Measurements from ENCODE around the gene KY.
A peak's percentile ranks its signal among the peaks of the same experiment; 100 is the strongest.
"Not testable (repeated sequence)": the region's sequence is repeated elsewhere in the genome, so short reads cannot be mapped to it uniquely, and the experiment has no call there.

KY gene

GRCh38 chr3:134603956-134604355 lies 46.9 kb downstream of the KY start:
- DNase-seq (ENCODE audit: low spot score) = no peak

DNA sequence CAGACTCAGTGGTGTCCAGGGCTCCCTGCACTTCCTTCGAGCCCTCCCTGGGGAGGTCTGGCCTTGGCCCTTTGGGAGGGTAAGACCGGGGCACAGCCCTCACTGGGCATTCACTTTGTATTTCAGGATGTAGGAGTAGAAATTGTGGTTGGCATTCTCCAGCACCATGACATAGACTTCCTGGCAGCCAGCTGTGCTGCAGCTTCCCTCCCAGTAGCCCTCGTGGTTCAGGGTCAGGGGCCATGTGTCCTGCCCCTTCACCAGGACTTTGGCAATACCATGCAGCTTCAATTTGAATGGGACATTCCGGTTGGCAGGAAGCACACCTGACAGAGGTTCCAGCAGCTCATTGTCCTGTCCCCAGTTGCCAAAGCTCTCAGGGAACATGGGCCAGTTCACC lies 47.3 kb downstream of the KY start:
- no peak for DNase-seq (ENCODE audit: low spot score)

DNA sequence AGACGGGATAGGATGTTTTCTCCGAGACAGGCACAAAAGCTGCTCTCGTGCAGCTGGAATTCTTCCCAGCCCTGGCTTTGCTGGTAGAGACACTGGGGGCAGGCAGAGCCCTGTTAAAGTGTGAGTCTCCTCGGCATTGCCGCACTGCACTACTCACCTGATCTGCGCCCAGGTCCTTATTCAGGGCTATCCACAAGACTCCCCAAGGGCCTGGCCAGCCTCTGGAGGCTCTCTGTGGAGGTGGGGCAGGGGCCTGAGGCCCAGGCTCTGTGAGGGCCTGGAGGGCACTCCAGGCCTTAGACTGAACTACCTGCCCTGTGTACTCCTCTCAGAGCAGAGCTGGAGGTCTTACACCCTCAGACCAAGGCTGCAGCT lies 48.4 kb downstream of the KY start:
- DNase-seq (ENCODE audit: low spot score) = no peak

GRCh38 chr3:134601539-134602439 lies 49.0 kb downstream of the KY start:
- peak; percentile 94 for DNase-seq (ENCODE audit: low spot score)

- peak; percentile 69 for DNase-seq (ENCODE audit: low spot score)
Observed at GRCh38 chr3:134600685-134601463, 49.9 kb downstream of the KY start.

- no peak for DNase-seq (ENCODE audit: low spot score)
Observed at GRCh38 chr3:134600206-134600605, 50.6 kb downstream of the KY start.

DNA sequence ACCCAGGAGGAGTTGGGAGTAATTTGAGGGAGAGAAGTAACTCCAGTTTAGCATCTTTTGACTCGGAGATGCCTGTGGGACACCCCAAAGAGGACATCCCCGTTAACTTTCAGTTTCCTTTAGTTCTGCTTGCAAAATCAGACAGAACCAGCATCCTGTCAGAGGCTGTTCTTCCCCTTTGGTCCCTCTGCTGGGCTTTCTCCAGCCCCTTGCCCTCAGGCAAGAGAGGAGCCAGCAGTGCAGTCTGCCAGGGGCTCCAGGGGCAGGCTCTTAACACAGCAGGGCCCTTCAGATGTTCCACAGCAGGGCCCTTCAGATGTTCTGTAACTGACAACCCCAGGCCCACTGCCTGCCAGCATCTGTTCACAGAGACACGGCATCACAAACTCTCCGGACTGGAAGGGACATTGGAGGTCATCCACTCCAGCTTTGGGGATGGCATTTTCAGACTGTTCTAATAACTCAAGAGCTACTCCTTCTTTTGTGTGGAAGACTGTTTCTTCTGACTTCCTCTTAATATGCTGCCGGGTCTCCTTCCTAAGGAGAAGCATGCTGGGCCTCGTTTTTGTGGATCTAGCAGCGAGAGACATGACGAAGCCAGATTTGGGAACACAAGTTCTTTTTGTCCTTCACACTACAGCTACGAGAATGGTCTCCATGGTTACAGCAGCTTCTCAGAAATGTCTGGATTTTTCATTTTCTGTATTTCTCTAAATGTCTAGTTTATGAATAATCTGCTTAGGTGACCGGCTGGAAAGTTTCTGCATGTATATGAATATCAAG lies 51.9 kb downstream of the KY start:
- peak; percentile 12 for DNase-seq (ENCODE audit: low spot score)

DNA sequence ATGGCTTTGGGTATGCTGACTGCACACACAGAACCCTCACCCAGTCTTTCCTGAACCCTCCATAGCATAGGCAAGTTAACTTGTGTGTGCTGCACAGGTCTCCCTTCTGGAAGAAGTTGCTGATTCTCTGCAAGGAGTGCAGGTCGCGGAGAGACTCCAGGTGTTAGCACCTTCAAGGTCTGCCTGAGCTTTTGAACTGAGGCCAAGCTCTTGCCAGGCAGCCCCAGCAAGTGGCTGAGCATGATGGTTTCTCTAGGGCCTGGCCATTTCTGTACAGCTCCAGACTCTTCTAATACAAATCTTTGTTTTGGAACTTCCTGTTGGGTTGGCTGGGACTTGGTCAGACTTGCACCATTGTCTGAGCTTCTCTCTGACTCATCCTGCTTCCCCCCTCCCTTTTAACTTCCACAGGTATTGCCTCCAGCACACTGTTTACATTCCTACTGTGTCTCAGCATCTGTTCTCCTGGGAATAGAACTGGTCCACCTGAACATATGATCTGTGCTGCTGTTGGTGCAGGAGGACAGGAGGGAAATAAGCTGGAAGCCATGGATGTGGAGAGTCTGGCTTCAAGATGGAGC lies 53.3 kb downstream of the KY start:
- no peak for DNase-seq (ENCODE audit: low spot score)

- DNase-seq (ENCODE audit: low spot score) = not testable (repeated sequence)
Observed at GRCh38 chr3:134594986-134595385, 55.8 kb downstream of the KY start.

GRCh38 chr3:134594331-134594741 lies 56.5 kb downstream of the KY start:
- no peak for DNase-seq (ENCODE audit: low spot score)

DNA sequence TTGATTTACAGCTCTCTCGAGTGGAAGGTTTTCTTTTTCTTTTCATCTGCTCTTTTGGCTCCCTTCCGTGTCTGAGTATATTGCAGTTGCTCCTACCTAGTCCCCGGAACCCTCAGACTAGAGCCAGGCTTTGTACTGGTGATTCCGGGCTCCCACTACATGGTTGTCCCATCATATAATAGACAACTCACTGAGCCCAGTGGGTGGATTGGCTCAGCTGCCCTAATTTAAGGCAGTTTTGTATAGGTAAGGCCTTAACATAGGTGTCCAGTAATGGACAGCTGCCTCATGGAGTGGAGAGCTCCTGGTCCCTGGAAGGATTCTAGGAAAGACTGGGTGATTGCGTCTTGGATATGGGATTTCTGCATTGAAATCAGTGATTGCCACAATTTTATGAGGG lies 58.0 kb downstream of the KY start:
- no peak for DNase-seq (ENCODE audit: low spot score)

DNA sequence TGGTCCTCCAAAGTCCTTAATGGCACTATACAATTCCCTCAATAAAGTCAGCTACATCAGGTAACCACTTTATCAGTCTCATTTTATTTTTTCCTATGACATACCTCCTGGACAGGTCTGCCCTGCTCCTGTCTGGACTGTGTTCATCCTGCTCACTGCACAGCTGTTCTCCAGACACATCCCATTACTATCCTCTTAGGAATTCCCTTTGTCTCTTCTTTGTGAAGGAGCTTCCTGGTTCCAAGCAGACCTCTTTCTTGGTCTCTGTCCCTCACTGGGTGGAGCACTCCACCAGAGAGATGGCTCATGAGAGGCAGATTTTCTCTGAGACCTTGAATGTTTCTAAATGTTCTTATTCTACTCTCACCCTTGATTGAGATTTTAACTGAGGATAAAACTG lies 60.1 kb downstream of the KY start:
- DNase-seq (ENCODE audit: low spot score) = no peak

GRCh38 chr3:134579141-134579665 lies 71.6 kb downstream of the KY start:
- DNase-seq (ENCODE audit: low spot score) = no peak

DNA sequence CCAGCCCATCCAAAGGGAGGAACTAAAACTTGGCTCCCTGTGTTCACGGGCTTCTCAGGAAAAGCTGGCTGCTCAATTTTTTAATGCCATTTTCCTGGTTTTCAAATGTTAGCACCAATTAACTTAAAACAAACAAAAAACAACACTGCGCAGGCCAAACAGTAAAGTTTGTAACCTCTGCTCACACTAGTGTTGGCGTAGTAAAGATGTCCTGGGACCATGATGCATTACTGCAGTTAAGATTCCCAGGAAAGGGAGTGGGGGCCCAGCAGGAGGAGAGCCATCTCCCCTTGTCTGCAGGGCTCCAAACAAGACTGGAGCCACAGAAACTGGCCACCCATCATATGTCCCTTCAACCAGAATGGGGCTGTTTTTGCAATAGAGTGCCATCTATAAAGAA lies 74.0 kb downstream of the KY start:
- DNase-seq (ENCODE audit: low spot score) = no peak

GRCh38 chr3:134576426-134576825 lies 74.4 kb downstream of the KY start:
- no peak for DNase-seq (ENCODE audit: low spot score)

GRCh38 chr3:134569899-134570298 lies 80.9 kb downstream of the KY start:
- DNase-seq (ENCODE audit: low spot score) = not testable (repeated sequence)

GRCh38 chr3:134568790-134569189 lies 82.0 kb downstream of the KY start:
- DNase-seq (ENCODE audit: low spot score) = no peak

DNA sequence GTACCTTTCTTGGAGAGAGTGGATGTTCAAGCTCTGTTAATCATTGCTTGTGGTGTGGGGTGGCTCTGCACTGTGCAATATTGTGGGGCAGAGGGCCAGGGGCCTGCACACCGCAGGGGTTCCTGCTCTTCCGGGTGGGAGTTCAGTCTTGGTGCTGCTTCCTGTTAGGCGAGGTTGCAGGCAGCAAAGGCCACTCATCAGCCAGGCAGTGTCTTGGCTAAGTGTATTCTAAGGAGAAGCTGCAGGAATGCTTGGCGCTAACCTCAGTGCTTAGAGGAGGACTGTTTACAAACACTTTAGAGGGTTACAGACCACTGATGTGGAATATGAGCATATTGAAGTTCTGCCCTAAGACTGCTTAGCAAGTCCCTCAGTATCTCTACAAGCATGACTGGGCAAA lies 83.2 kb downstream of the KY start:
- no peak for DNase-seq (ENCODE audit: low spot score)

GRCh38 chr3:134564991-134565390 lies 85.8 kb downstream of the KY start:
- DNase-seq (ENCODE audit: low spot score) = no peak

DNA sequence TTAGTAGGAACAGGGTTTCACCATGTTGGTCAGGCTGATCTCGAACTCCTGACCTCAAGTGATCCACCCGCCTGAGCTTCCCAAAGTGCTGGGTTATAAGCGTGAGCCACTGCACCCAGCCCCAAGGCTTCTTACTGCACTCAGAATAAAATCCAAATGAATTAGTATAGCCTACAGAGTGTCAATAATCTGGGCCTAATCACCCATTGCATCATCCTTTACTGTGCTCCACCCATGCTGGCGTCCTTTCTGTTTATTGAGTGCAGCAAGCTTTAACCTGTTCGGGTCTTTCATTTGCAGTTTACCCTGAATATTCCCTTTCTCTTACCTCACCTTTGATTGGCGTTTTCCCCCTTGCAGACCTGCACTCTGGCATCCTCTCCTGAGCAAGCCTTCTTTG lies 87.2 kb downstream of the KY start:
- no peak for DNase-seq (ENCODE audit: low spot score)

DNA sequence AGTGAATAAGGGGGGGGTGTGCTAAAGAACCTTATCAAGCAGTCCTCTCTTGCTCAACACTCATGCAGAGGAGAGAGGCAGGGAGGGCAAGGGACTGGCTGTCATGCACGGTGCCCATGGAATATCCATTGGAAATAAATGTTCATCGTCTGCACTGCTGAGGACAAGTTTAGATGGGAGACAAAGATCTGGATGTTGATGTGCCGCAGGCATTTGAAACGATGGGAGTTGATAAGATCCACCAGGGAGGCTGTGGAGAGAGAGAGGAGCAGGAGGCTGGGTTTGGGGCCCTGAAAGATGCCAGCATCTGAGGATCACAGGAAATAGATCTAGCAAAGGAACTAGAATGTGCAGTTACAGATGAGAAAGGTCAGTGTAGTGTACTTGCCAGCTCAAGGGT lies 88.8 kb downstream of the KY start:
- DNase-seq (ENCODE audit: low spot score) = peak; percentile 5

Measured in SK-N-DZ (cell line).